Loucy (cell line): ENCODE results near the gene ARHGAP1.

Experiments
- CTCF ChIP-seq: fragments of 200-600 bp; sonication (generic); conservative IDR thresholded peaks from 2 replicates; pipeline ENCODE4 v1.5.1; 2014; ENCODE audit warnings: mild to moderate bottlenecking, antibody characterized with exemption, low read length
- EZH2phosphoT487 ChIP-seq: fragments of 200-600 bp; IDR thresholded peaks from 2 replicates; pipeline ENCODE4 v1.6.1; 2018; ENCODE audit warnings: antibody characterized with exemption, mild to moderate bottlenecking, moderate library complexity, borderline replicate concordance

- TF ChIP-seq CTCF (no peak), EZH2phosphoT487 (no peak)
Measured at GRCh38 chr11:46719543-46720218, 19.3 kb upstream of the ARHGAP1 start.
